Gastrocnemius medialis (tissue), 4 donors: ENCODE results near the gene SURF6. TPM values are rescaled to one million over a fixed set of nuclear protein-coding genes. Genes with fewer than 3 reads are reported as not detected.
A peak's percentile ranks its signal among the peaks of the same experiment; 100 is the strongest.

Experiments
- ATAC-seq, 2 donors: fragments of 150-250 bp; one replicate each; pipeline ENCODE4 v1.9.1; 2016
- DNase-seq, 2 donors: peaks; one replicate each; pipeline ENCODE4 v3.0.0-alpha.2; 2019
- H3K27ac ChIP-seq, 4 donors: fragments of 200-600 bp; sonication (generic); 1 replicate in 1 of 4; 2 replicates in 3 of 4; pipeline ENCODE4 v1.5.1; 2016 to 2018; ENCODE audit warnings: mild to moderate bottlenecking in 2 of 4, moderate library complexity in 1 of 4
- H3K27me3 ChIP-seq, 3 donors: fragments of 200-600 bp; sonication (generic) in 2 of 3; 1 replicate in 1 of 3; 2 replicates in 2 of 3; pipeline versions ENCODE4 v1.5.1 to v1.6.0; 2016 to 2019; ENCODE audit warnings: mild to moderate bottlenecking in 1 of 3, moderate library complexity in 1 of 3
- H3K36me3 ChIP-seq, 2 donors: fragments of 200-600 bp; sonication (generic) in 1 of 2; one replicate each; pipeline ENCODE4 v1.5.1; 2017 to 2018
- H3K4me1 ChIP-seq, 2 donors: fragments of 200-600 bp; sonication (generic) in 1 of 2; one replicate each; pipeline ENCODE4 v1.5.1; 2016 to 2017; ENCODE audit warnings: mild to moderate bottlenecking in 2 of 2
- H3K4me3 ChIP-seq, 4 donors: fragments of 200-600 bp; sonication (generic) in 3 of 4; 1 replicate in 1 of 4; 2 replicates in 3 of 4; pipeline ENCODE4 v1.5.1; 2016 to 2019; ENCODE audit warnings: mild to moderate bottlenecking in 2 of 4
- H3K9me3 ChIP-seq, 3 donors: fragments of 200-600 bp; sonication (generic) in 2 of 3; 1 replicate in 1 of 3; 2 replicates in 2 of 3; pipeline ENCODE4 v1.5.1; 2016 to 2019
- CTCF ChIP-seq, 5 experiments: fragments of 450-650 bp in 3 of 5; fragments of 200-600 bp in 2 of 5; sonication (generic) in 2 of 5; IDR thresholded peaks in 4 of 5; conservative IDR thresholded peaks in 1 of 5; 1 replicate in 4 of 5; 2 replicates in 1 of 5; pipeline ENCODE4 v1.5.1; 2016 to 2019; ENCODE audit warnings: antibody characterized with exemption in 5 of 5, mild to moderate bottlenecking in 3 of 5, moderate library complexity in 3 of 5
- POLR2A ChIP-seq, 2 donors: fragments of 450-650 bp; IDR thresholded peaks; one replicate each; pipeline ENCODE4 v1.6.1; 2017; ENCODE audit warnings: antibody characterized with exemption in 2 of 2, mild to moderate bottlenecking in 2 of 2, moderate library complexity in 2 of 2
- in situ Hi-C, 4 donors: fragments of 200-750 bp; cut with MboI; loops; one replicate each; pipeline versions ENCODE4 v1.15.0 to v1.8.0; 2017; ENCODE audit warnings: low sequenced_read_pairs in 4 of 4
- intact Hi-C: fragments of 100-400 bp; cut with DNase I; formaldehyde crosslinking; loops from one replicate; pipeline ENCODE4 v1.15.1; 2023; ENCODE audit warnings: low total_unique reads
- total RNA-seq, 4 donors: library from RNA; depleted of rRNA; stranded (reverse); fragments of >200 nt; gene quantifications; one replicate each; pipeline versions ENCODE4 v1.1.0 to v1.2.3, GENCODE V29; 2016

SURF6 gene
- total RNA-seq, 4 donors from 2014 or later = 13.4 to 34.2 (median 28.0) TPM

GRCh38 chr9:133360400-133361393 lies 24.7 kb upstream of the SURF6 start:
- Histone ChIP-seq H3K4me1 (peaks cover 8 to 14% of the 10 kb centered on the region in 2 donors), H3K4me3 (no peak overlapping the region), H3K27ac (no peak overlapping the region), H3K27me3 (no peaks in the 10 kb centered on the region), H3K36me3 (peaks cover 0 to 60% of the 10 kb centered on the region in 2 donors), H3K9me3 (no peaks in the 10 kb centered on the region)
- intact Hi-C loops = no loop called here
- in situ Hi-C loops = no loop called here
- DNase-seq (no peak), ATAC-seq (no peak)
- TF ChIP-seq CTCF (IDR thresholded peaks at IDR 0.05 in 4 of 5, conservative IDR thresholded peaks at IDR 0.05 in 1 of 5) = no peak
- TF ChIP-seq POLR2A (IDR thresholded peaks at IDR 0.05) = no peak

- no peak for ATAC-seq
- H3K36me3 ChIP-seq = peaks cover 0 to 51% of the 10 kb centered on the region in 2 donors
Observed at GRCh38 chr9:133359399-133360175, 23.6 kb upstream of the SURF6 start.

GRCh38 chr9:133357656-133358055 lies 21.7 kb upstream of the SURF6 start:
- DNase-seq (no peak), ATAC-seq (no peak)
- Histone ChIP-seq H3K4me3 (peak overlapping the region in 2 of 4 donors; percentile 74 to 88), H3K4me1 (peaks cover 18 to 28% of the 10 kb centered on the region in 2 donors), H3K9me3 (no peaks in the 10 kb centered on the region), H3K27me3 (no peaks in the 10 kb centered on the region), H3K36me3 (peaks cover 0 to 42% of the 10 kb centered on the region in 2 donors), H3K27ac (no peak overlapping the region)
- TF ChIP-seq POLR2A (IDR thresholded peaks at IDR 0.05) (no peak), CTCF (IDR thresholded peaks at IDR 0.05 in 4 of 5, conservative IDR thresholded peaks at IDR 0.05 in 1 of 5) (no peak)
- intact Hi-C loops = loop anchor here (2.0 kb wide), 1 partner anchor 19 kb away; the partner anchor contains the start of genes STKLD1 and SURF4
- in situ Hi-C loops = no loop called here

More at GRCh38 chr9:133359399-133360175, 23.6 kb upstream of the SURF6 start:
- Histone ChIP-seq H3K27ac (no peak overlapping the region), H3K27me3 (no peaks in the 10 kb centered on the region), H3K4me3 (no peak overlapping the region), H3K9me3 (no peaks in the 10 kb centered on the region), H3K4me1 (peaks cover 18 to 25% of the 10 kb centered on the region in 2 donors)
- in situ Hi-C loops (no loop called here), intact Hi-C loops (no loop called here)
- TF ChIP-seq POLR2A (IDR thresholded peaks at IDR 0.05) = no peak
- peak in 2 of 5 experiments; percentile 11 to 13 for TF ChIP-seq CTCF (IDR thresholded peaks at IDR 0.05 in 4 of 5, conservative IDR thresholded peaks at IDR 0.05 in 1 of 5)
- no peak for DNase-seq

GRCh38 chr9:133356391-133357091 lies 20.6 kb upstream of the SURF6 start, which contains the start of the genes SURF1 and SURF2:
SURF1 (minus strand) TSS chr9:133356487; CDS start chr9:133356453, 34 bp downstream.
SURF2 (plus strand) TSS chr9:133356550; CDS start chr9:133356593, 43 bp downstream.
- H3K27me3 ChIP-seq = no peaks in the 10 kb centered on the region
- peaks cover 22 to 28% of the 10 kb centered on the region in 2 donors for H3K4me1 ChIP-seq
- in situ Hi-C loops (no loop called here), intact Hi-C loops (loop anchor here (1.0 to 2.0 kb wide), 2 partner anchors 8 to 20 kb away; partner anchors contain the start of genes MED22, RPL7A, STKLD1 and SURF4)
- TF ChIP-seq POLR2A (IDR thresholded peaks at IDR 0.05) (peak; percentile 58 to 67), CTCF (IDR thresholded peaks at IDR 0.05 in 4 of 5, conservative IDR thresholded peaks at IDR 0.05 in 1 of 5) (no peak)
- H3K4me3 ChIP-seq = peak within 1 kb of the TSS; percentile 72 to 88 (median 76)
- ATAC-seq (peak; percentile 84 to 85), DNase-seq (peak; percentile 73 to 83)
- H3K27ac ChIP-seq = peak within 1 kb of the TSS; percentile 66 to 87 (median 82)
- no peaks in the 10 kb centered on the region for H3K9me3 ChIP-seq
- peaks cover 0 to 42% of the 10 kb centered on the region in 2 donors for H3K36me3 ChIP-seq
